AG04450 (cell line): ENCODE data around the gene ING5. TPM values are rescaled to one million over a fixed set of nuclear protein-coding genes. Genes with fewer than 3 reads are reported as not detected.

Experiments
- CTCF ChIA-PET: fragments of 300-600, 350-600 bp; formaldehyde crosslinking; extraction: SDS; loops from one replicate; lab custom pipeline; 2022; ENCODE audit warnings: antibody characterized with exemption, inconsistent platforms; lab: Charles Lee
- POLR2A ChIA-PET: fragments of 350-600 bp; formaldehyde crosslinking; extraction: SDS; loops from one replicate; lab custom pipeline; 2021; ENCODE audit warnings: antibody characterized with exemption, inconsistent platforms; lab: Yijun Ruan, JAX
- DNase-seq: peaks from one replicate; pipeline ENCODE4 v3.0.0-alpha.2; 2011; ENCODE audit warnings: low read depth, low spot score
- H3K27ac ChIP-seq: one replicate; pipeline ENCODE4 v1.5.1; 2012; ENCODE audit warnings: low read depth, low read length, control low read depth
- H3K27me3 ChIP-seq: one replicate; pipeline ENCODE4 v1.6.0; 2012; ENCODE audit warnings: low read length; ENCODE audit not compliant: control insufficient read depth, insufficient read depth
- H3K4me3 ChIP-seq: 2 replicates; pipeline ENCODE4 v1.5.1; 2011; ENCODE audit warnings: mild to moderate bottlenecking, low read depth, low read length, control low read depth
- H3K9me3 ChIP-seq: 2 replicates; pipeline ENCODE4 v1.5.1; 2012; ENCODE audit warnings: low read length; ENCODE audit not compliant: control insufficient read depth, insufficient read depth
- polyA plus RNA-seq: library from polyadenylated mRNA; depleted of rRNA; stranded (reverse); fragments of >200 nt; gene quantifications from 2 replicates; pipeline ENCODE4 v1.2.3, GENCODE V29; 2011
- TF ChIP-seq, protein P1 (sequence below): IDR thresholded peaks from 2 replicates; pipeline ENCODE4 v1.5.1; 2011; ENCODE audit warnings: low read depth, low read length, control low read depth, inconsistent platforms

ING5 gene
- polyA plus RNA-seq, 1 experiment = 23.9 TPM

DNA sequence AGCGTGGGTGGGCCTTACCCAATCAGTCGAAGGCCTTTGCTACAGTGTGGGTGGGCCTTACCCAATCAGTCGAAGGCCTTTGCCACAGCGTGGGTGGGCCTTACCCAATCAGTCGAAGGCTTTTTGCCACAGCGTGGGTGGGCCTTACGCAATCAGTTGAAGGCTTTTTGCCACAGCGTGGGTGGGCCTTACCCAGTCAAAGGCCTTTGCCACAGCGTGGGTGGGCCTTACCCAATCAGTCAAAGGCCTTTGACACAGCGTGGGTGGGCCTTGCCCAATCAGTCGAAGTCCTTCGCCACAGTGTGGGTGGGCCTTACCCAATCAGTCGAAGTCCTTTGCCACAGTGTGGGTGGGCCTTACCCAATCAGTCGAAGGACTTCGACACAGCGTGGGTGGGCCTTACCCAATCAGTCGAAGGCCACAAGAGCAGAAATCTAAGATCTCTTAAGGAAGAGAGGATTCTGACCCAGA lies 58.5 kb downstream of the ING5 start:
- ChIA-PET POLR2A (no interaction called here), CTCF (no interaction called here)
- no peak for DNase-seq
- no peak overlapping the region for H3K27ac ChIP-seq
- peaks cover 8% of the 10 kb centered on the region for H3K9me3 ChIP-seq
- H3K4me3 ChIP-seq = no peak overlapping the region
- no peaks in the 10 kb centered on the region for H3K27me3 ChIP-seq
- TF ChIP-seq, protein P1, sequence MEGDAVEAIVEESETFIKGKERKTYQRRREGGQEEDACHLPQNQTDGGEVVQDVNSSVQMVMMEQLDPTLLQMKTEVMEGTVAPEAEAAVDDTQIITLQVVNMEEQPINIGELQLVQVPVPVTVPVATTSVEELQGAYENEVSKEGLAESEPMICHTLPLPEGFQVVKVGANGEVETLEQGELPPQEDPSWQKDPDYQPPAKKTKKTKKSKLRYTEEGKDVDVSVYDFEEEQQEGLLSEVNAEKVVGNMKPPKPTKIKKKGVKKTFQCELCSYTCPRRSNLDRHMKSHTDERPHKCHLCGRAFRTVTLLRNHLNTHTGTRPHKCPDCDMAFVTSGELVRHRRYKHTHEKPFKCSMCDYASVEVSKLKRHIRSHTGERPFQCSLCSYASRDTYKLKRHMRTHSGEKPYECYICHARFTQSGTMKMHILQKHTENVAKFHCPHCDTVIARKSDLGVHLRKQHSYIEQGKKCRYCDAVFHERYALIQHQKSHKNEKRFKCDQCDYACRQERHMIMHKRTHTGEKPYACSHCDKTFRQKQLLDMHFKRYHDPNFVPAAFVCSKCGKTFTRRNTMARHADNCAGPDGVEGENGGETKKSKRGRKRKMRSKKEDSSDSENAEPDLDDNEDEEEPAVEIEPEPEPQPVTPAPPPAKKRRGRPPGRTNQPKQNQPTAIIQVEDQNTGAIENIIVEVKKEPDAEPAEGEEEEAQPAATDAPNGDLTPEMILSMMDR = no peak

DNA sequence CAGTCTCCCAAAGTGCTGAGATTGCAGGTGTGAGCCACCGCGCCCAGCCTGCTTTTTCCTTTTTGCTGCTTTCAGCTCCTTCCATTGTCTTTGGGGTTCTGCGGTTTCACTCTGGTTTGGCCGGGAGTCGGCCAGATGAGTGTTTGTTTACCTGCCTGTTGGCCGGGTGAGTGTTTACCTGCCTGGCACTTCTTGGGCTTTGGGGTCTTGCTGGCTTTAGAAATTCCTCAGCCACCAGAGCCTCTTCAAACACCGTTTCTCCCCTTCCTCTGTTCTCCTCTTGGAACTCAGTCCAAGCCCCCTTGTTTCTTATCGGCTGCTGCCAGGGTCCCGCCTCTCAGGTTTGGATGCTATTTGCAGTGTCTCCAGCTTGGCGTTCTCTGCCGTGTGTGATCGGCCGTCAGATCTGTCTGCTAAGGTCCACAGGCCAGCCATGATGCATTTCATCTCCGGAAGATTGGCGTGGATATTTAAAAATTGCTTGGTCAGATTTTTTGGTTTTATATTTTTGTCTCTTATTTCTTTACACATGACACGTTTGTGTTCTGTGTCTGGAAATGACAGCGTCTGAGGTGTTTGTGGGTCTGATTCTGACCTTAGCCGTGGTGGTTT lies 60.6 kb downstream of the ING5 start:
- no peak overlapping the region for H3K4me3 ChIP-seq
- H3K9me3 ChIP-seq = peaks cover 8% of the 10 kb centered on the region
- TF ChIP-seq, protein P1 = no peak
- DNase-seq = no peak
- CTCF ChIA-PET = interaction anchor here (1.2 kb wide), 1 partner anchor 116 kb away, joined by 3 read pairs; no protein-coding TSS in a partner anchor
- no peaks in the 10 kb centered on the region for H3K27me3 ChIP-seq
- POLR2A ChIA-PET = no interaction called here
- no peak overlapping the region for H3K27ac ChIP-seq

DNA sequence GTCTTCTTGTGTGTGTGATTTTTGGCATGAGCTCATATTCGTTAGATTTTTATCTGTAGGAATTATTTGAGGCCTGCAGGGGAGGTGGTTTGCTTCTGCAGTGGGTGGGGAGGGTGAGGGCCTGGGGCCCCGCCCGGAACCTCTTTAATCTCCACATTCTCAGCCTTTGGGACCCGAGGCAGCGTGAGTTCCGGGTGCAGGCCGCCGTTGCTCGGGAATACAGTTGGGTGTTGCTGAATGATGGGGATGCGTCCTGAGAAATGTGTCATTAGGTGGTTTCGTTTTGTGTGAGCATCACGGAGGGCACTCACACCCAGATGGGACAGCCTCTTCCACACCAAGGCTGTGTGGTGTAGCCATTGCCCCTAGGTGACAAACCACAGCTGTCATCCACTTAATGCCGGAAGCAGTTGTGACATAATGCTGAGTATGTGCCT lies 61.1 kb downstream of the ING5 start:
- ChIA-PET CTCF (interaction anchor here (1.2 kb wide), 1 partner anchor 115 kb away, joined by 3 read pairs; no protein-coding TSS in a partner anchor), POLR2A (no interaction called here)
- TF ChIP-seq, protein P1 = no peak
- H3K9me3 ChIP-seq = peaks cover 8% of the 10 kb centered on the region
- no peak for DNase-seq
- H3K27ac ChIP-seq = no peak overlapping the region
- H3K27me3 ChIP-seq = no peaks in the 10 kb centered on the region
- no peak overlapping the region for H3K4me3 ChIP-seq

DNA sequence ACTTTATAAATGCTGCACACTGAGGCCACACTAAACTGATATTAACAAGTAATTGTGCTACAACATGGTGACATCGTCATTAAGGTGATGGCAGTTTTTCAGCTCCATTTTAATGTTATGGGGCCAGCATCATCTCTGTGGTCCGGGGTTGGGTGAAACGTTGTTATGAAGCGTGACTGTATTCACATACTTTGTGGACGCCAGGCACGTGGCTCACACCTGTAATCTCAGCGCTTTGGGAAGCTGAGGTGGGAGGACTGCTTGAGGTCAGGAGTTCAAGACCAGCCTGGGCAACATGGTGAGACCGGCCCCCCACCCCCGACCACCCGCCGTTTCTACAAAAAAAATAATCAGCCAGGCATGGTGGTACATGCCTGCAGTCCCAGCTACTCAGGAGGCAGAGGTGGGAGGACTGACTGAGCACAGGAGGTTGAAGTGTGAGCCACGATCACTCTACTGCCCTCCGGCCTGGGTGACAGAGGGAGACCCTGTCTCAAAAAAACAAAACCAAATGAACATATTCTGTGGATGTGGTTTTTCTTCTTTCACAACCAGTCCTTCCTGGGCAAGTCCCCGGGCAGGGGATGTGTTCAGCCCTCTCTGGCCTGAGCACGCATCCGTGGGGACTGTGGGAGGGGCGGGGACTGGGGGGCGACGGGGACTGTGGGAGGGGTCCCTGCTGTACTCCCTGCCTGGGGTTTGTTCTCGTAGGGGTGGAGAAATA lies 61.9 kb downstream of the ING5 start:
- CTCF ChIA-PET = interaction anchor here (1.2 kb wide), 1 partner anchor 115 kb away, joined by 3 read pairs; no protein-coding TSS in a partner anchor
- H3K4me3 ChIP-seq = no peak overlapping the region

More for the DNA sequence above, 61.9 kb downstream of the ING5 start:
- no peak for DNase-seq
- TF ChIP-seq, protein P1 = no peak
- no peaks in the 10 kb centered on the region for H3K27me3 ChIP-seq
- H3K27ac ChIP-seq = no peak overlapping the region
- POLR2A ChIA-PET = no interaction called here
- peaks cover 8% of the 10 kb centered on the region for H3K9me3 ChIP-seq
